SK-N-MC (cell line): ENCODE data around the gene LIMS2.

Source experiments
- DNase-seq: peaks from one replicate; pipeline ENCODE4 v3.0.0-alpha.2; 2011; ENCODE audit warnings: low read depth, low spot score
- H3K27ac ChIP-seq: fragments of 200-600 bp; sonication (generic); 2 replicates; pipeline ENCODE4 v1.5.1; 2016; ENCODE audit warnings: mixed run types
- H3K36me3 ChIP-seq: fragments of 200-600 bp; sonication (generic); 2 replicates; pipeline ENCODE4 v1.6.1; 2017; ENCODE audit warnings: antibody characterized with exemption, low read length, mixed read lengths; ENCODE audit not compliant: insufficient read depth
- H3K4me3 ChIP-seq: fragments of 200-600 bp; sonication (generic); 2 replicates; pipeline ENCODE4 v1.5.1; 2016
- H3K9ac ChIP-seq: fragments of 200-600 bp; sonication (generic); 2 replicates; pipeline ENCODE4 v1.8.0; 2017; ENCODE audit warnings: mixed run types, mixed read lengths; ENCODE audit not compliant: insufficient read length
- H3K9me3 ChIP-seq: fragments of 200-600 bp; sonication (generic); 2 replicates; pipeline ENCODE4 v1.6.1; 2017; ENCODE audit warnings: low read depth, mild to moderate bottlenecking, antibody characterized with exemption, low read length, moderate library complexity, mixed read lengths
- EZH2 ChIP-seq: fragments of 200-600 bp; sonication (generic); IDR thresholded peaks from one replicate; pipeline ENCODE4 v1.6.1; 2017; ENCODE audit warnings: antibody characterized with exemption
- FOXP2 ChIP-seq: optimal IDR thresholded peaks from 2 replicates; pipeline ENCODE3; 2011; ENCODE audit warnings: mild to moderate bottlenecking, moderate library complexity; ENCODE audit not compliant: insufficient read depth; ENCODE audit errors: extremely low read length, control extremely low read depth
- POLR2AphosphoS5 ChIP-seq: IDR thresholded peaks from 2 replicates; pipeline ENCODE4 v1.6.1; 2012; ENCODE audit warnings: mild to moderate bottlenecking, low read depth, low read length, borderline replicate concordance

Gene LIMS2

GRCh38 chr2:127607399-127607908 is 67.9 kb downstream of the LIMS2 start:
- Histone ChIP-seq H3K36me3 (no peaks in the 10 kb centered on the region), H3K4me3 (no peak overlapping the region), H3K27ac (no peak overlapping the region), H3K9ac (no peak overlapping the region), H3K9me3 (no peaks in the 10 kb centered on the region)
- no peak for DNase-seq
- TF ChIP-seq FOXP2: no peak
- no peak for TF ChIP-seq POLR2AphosphoS5
- TF ChIP-seq EZH2: no peak

- no peak for DNase-seq
- H3K36me3 ChIP-seq: no peaks in the 10 kb centered on the region
- H3K27ac ChIP-seq: no peak overlapping the region
- H3K9ac ChIP-seq: no peak overlapping the region
- no peak overlapping the region for H3K4me3 ChIP-seq
- 0 out of 2 replicates have a peak, but pooled peaks cover 1% of the 10 kb centered on the region for H3K9me3 ChIP-seq
- no peak for TF ChIP-seq EZH2
- TF ChIP-seq POLR2AphosphoS5: no peak
- no peak for TF ChIP-seq FOXP2
Observed at GRCh38 chr2:127606625-127607398, 68.5 kb downstream of the LIMS2 start.

GRCh38 chr2:127605691-127606263 is 69.6 kb downstream of the LIMS2 start:
- Histone ChIP-seq H3K9me3 (0 out of 2 replicates have a peak, but pooled peaks cover 4% of the 10 kb centered on the region), H3K27ac (no peak overlapping the region), H3K4me3 (no peak overlapping the region), H3K36me3 (no peaks in the 10 kb centered on the region), H3K9ac (no peak overlapping the region)
- TF ChIP-seq POLR2AphosphoS5 (no peak), EZH2 (no peak), FOXP2 (no peak)
- no peak for DNase-seq

- no peak overlapping the region for H3K4me3 ChIP-seq
- H3K36me3 ChIP-seq: no peaks in the 10 kb centered on the region
Observed at GRCh38 chr2:127604986-127605385, 70.3 kb downstream of the LIMS2 start.

GRCh38 chr2:127599211-127599610 is 76.1 kb downstream of the LIMS2 start:
- H3K9me3 ChIP-seq: peaks cover 4% of the 10 kb centered on the region; the same call in 1 of the 2 replicates
- H3K9ac ChIP-seq: no peak overlapping the region
- no peaks in the 10 kb centered on the region for H3K36me3 ChIP-seq
- TF ChIP-seq EZH2: no peak
- TF ChIP-seq FOXP2: no peak
- TF ChIP-seq POLR2AphosphoS5: no peak
- DNase-seq: no peak
- no peak overlapping the region for H3K4me3 ChIP-seq
- H3K27ac ChIP-seq: no peak overlapping the region

More at GRCh38 chr2:127604986-127605385, 70.3 kb downstream of the LIMS2 start:
- Histone ChIP-seq H3K27ac (no peak overlapping the region), H3K9me3 (0 out of 2 replicates have a peak, but pooled peaks cover 4% of the 10 kb centered on the region), H3K9ac (no peak overlapping the region)
- no peak for DNase-seq
- TF ChIP-seq FOXP2 (no peak), EZH2 (no peak), POLR2AphosphoS5 (no peak)

GRCh38 chr2:127598711-127599110 is 76.6 kb downstream of the LIMS2 start:
- Histone ChIP-seq H3K36me3 (no peaks in the 10 kb centered on the region), H3K9ac (no peak overlapping the region), H3K9me3 (peaks cover 4% of the 10 kb centered on the region; the same call in 1 of the 2 replicates), H3K27ac (no peak overlapping the region), H3K4me3 (no peak overlapping the region)
- DNase-seq: no peak
- TF ChIP-seq POLR2AphosphoS5: no peak
- TF ChIP-seq EZH2: no peak
- no peak for TF ChIP-seq FOXP2

- no peak overlapping the region for H3K27ac ChIP-seq
- H3K36me3 ChIP-seq: no peaks in the 10 kb centered on the region
- H3K9ac ChIP-seq: no peak overlapping the region
- TF ChIP-seq FOXP2 (no peak), EZH2 (no peak), POLR2AphosphoS5 (no peak)
- no peak overlapping the region for H3K4me3 ChIP-seq
- peaks cover 4% of the 10 kb centered on the region; the same call in 1 of the 2 replicates for H3K9me3 ChIP-seq
- no peak for DNase-seq
Observed at GRCh38 chr2:127597984-127598380, 77.3 kb downstream of the LIMS2 start.
